ENCODE measurements around the gene ICOSLG.

Gene ICOSLG

GRCh38 chr21:44272284-44272858 is 31.6 kb upstream of the ICOSLG start:
- H3K27ac ChIP-seq, result no peak overlapping the region
- TF ChIP-seq CTCF (conservative IDR thresholded peaks at IDR 0.05) (no peak), ZFX (IDR thresholded peaks at IDR 0.05) (no peak)

- no peak overlapping the region for H3K27ac ChIP-seq
- no peak for TF ChIP-seq ZFX (IDR thresholded peaks at IDR 0.05)
- TF ChIP-seq CTCF (conservative IDR thresholded peaks at IDR 0.05), result no peak
Observed at GRCh38 chr21:44271558-44272283, 31.0 kb upstream of the ICOSLG start.

GRCh38 chr21:44269090-44269489 is 28.3 kb upstream of the ICOSLG start:
- H3K27ac ChIP-seq, result no peak overlapping the region
- no peak for TF ChIP-seq ZFX (IDR thresholded peaks at IDR 0.05)
- TF ChIP-seq CTCF (conservative IDR thresholded peaks at IDR 0.05), result no peak

GRCh38 chr21:44267655-44268142 is 27.0 kb upstream of the ICOSLG start:
- TF ChIP-seq CTCF (conservative IDR thresholded peaks at IDR 0.05) (no peak), ZFX (IDR thresholded peaks at IDR 0.05) (no peak)

GRCh38 chr21:44265734-44266270 is 25.1 kb upstream of the ICOSLG start:
- TF ChIP-seq ZFX (IDR thresholded peaks at IDR 0.05) (no peak), CTCF (conservative IDR thresholded peaks at IDR 0.05) (no peak)
- H3K27ac ChIP-seq, result no peak overlapping the region

More at GRCh38 chr21:44267655-44268142, 27.0 kb upstream of the ICOSLG start:
- H3K27ac ChIP-seq, result no peak overlapping the region

GRCh38 chr21:44263768-44264167 is 23.0 kb upstream of the ICOSLG start:
- TF ChIP-seq CTCF (conservative IDR thresholded peaks at IDR 0.05) (no peak), ZFX (IDR thresholded peaks at IDR 0.05) (no peak)
- H3K27ac ChIP-seq, result no peak overlapping the region

- TF ChIP-seq ZFX (IDR thresholded peaks at IDR 0.05) (no peak), CTCF (conservative IDR thresholded peaks at IDR 0.05) (no peak)
- no peak overlapping the region for H3K27ac ChIP-seq
Observed at GRCh38 chr21:44263221-44263760, 22.5 kb upstream of the ICOSLG start.

Data from C4-2B (cell line).